Medulla oblongata (tissue), 1 donor: ENCODE measurements around the gene GJC1.

Experiments used
- DNase-seq: peaks from one replicate; pipeline ENCODE4 v3.0.0-alpha.2; 2015; ENCODE audit errors: extremely low spot score

Gene GJC1

GRCh38 chr17:44801880-44802279 lies 28.2 kb downstream of the GJC1 start:
- DNase-seq, result no peak

GRCh38 chr17:44798356-44798755 lies 31.7 kb downstream of the GJC1 start:
- no peak for DNase-seq

GRCh38 chr17:44797802-44798201 lies 32.3 kb downstream of the GJC1 start:
- no peak for DNase-seq

GRCh38 chr17:44796731-44797130 lies 33.4 kb downstream of the GJC1 start:
- DNase-seq, result no peak

- no peak for DNase-seq
Measured at GRCh38 chr17:44795928-44796327, 34.2 kb downstream of the GJC1 start.

GRCh38 chr17:44795421-44795820 lies 34.7 kb downstream of the GJC1 start:
- DNase-seq, result no peak

- DNase-seq, result no peak
Measured at GRCh38 chr17:44794851-44795413, 35.2 kb downstream of the GJC1 start.

- no peak for DNase-seq
Measured at GRCh38 chr17:44793885-44794842, 35.9 kb downstream of the GJC1 start.

GRCh38 chr17:44792276-44792675 lies 37.8 kb downstream of the GJC1 start:
- no peak for DNase-seq

- DNase-seq, result no peak
Measured at GRCh38 chr17:44788139-44788538, 41.9 kb downstream of the GJC1 start.

GRCh38 chr17:44787271-44787940 lies 42.7 kb downstream of the GJC1 start:
- no peak for DNase-seq

GRCh38 chr17:44786551-44787081 lies 43.5 kb downstream of the GJC1 start:
- no peak for DNase-seq

- no peak for DNase-seq
Measured at GRCh38 chr17:44785921-44786320, 44.2 kb downstream of the GJC1 start.

- DNase-seq, result no peak
Measured at GRCh38 chr17:44782326-44782850, 47.7 kb downstream of the GJC1 start.

GRCh38 chr17:44781551-44782325 lies 48.3 kb downstream of the GJC1 start:
- no peak for DNase-seq

GRCh38 chr17:44780845-44781480 lies 49.1 kb downstream of the GJC1 start:
- no peak for DNase-seq

GRCh38 chr17:44780161-44780560 lies 49.9 kb downstream of the GJC1 start:
- DNase-seq, result no peak

- DNase-seq, result peak; percentile 83
Measured at GRCh38 chr17:44779211-44780025, 50.7 kb downstream of the GJC1 start.

- no peak for DNase-seq
Measured at GRCh38 chr17:44778656-44779210, 51.4 kb downstream of the GJC1 start.
